Fibroblast of villous mesenchyme (primary cell): ENCODE data around the gene MCF2L2. TPM values are rescaled to one million over a fixed set of nuclear protein-coding genes. Genes with fewer than 3 reads are reported as not detected.

ENCODE experiments used
- DNase-seq: peaks from one replicate; pipeline ENCODE4 v3.0.0-alpha.2; 2010; ENCODE audit warnings: low read depth
- H3K4me3 ChIP-seq: 2 replicates; pipeline ENCODE4 v1.5.1; 2011; ENCODE audit warnings: low read depth, mild to moderate bottlenecking, low read length
- CTCF ChIP-seq: IDR thresholded peaks from 2 replicates; pipeline ENCODE4 v1.5.1; 2012; ENCODE audit warnings: low read depth, mild to moderate bottlenecking, low read length; ENCODE audit not compliant: insufficient read depth
- total RNA-seq: library from RNA; depleted of rRNA; stranded (reverse); fragments of >200 nt; gene quantifications from 2 replicates; pipeline ENCODE4 v1.2.3, GENCODE V29; 2012

MCF2L2 gene
- total RNA-seq, 1 donor: 0.43 TPM

GRCh38 chr3:183339461-183340086, 88.8 kb downstream of the MCF2L2 start:
- DNase-seq: no peak
- no peak overlapping the region for H3K4me3 ChIP-seq
- TF ChIP-seq CTCF: no peak

- H3K4me3 ChIP-seq: no peak overlapping the region
- no peak for DNase-seq
- TF ChIP-seq CTCF: no peak
Measured at GRCh38 chr3:183338520-183338919, 89.9 kb downstream of the MCF2L2 start.

- DNase-seq: no peak
- no peak overlapping the region for H3K4me3 ChIP-seq
- TF ChIP-seq CTCF: no peak
Measured at GRCh38 chr3:183332487-183332886, 95.9 kb downstream of the MCF2L2 start.

GRCh38 chr3:183331498-183331897, 96.9 kb downstream of the MCF2L2 start:
- peak; percentile 73 for DNase-seq
- H3K4me3 ChIP-seq: no peak overlapping the region
- TF ChIP-seq CTCF: no peak

- no peak for TF ChIP-seq CTCF
- no peak overlapping the region for H3K4me3 ChIP-seq
Measured at GRCh38 chr3:183330881-183331280, 97.5 kb downstream of the MCF2L2 start.

GRCh38 chr3:183329543-183329942, 98.9 kb downstream of the MCF2L2 start:
- no peak for DNase-seq
- H3K4me3 ChIP-seq: no peak overlapping the region
- TF ChIP-seq CTCF: no peak

More at GRCh38 chr3:183330881-183331280, 97.5 kb downstream of the MCF2L2 start:
- no peak for DNase-seq

- H3K4me3 ChIP-seq: no peak overlapping the region
- TF ChIP-seq CTCF: no peak
- peak; percentile 42 for DNase-seq
Measured at GRCh38 chr3:183328823-183329222, 99.6 kb downstream of the MCF2L2 start.
